Endodermal cell (in vitro differentiated cells): Measurements from ENCODE around the gene BRD1. TPM values are rescaled to one million over a fixed set of nuclear protein-coding genes. Genes with fewer than 3 reads are reported as not detected.

ENCODE experiments used
- DNase-seq: peaks from one replicate; pipeline ENCODE4 v3.0.0-alpha.2; 2017
- H3K27ac ChIP-seq: 2 replicates; pipeline ENCODE4 v1.5.1; 2013; ENCODE audit warnings: mild to moderate bottlenecking, low read depth, low read length, moderate library complexity
- H3K27me3 ChIP-seq: 2 replicates; pipeline ENCODE4 v1.6.1; 2013; ENCODE audit warnings: mild to moderate bottlenecking, low read length, moderate library complexity; ENCODE audit not compliant: insufficient read depth, control insufficient read depth, poor library complexity, severe bottlenecking
- H3K36me3 ChIP-seq: 2 replicates; pipeline ENCODE4 v1.7.0; 2013; ENCODE audit warnings: mild to moderate bottlenecking, low read length, moderate library complexity; ENCODE audit not compliant: control insufficient read depth, insufficient read depth
- H3K4me1 ChIP-seq: one replicate; pipeline ENCODE4 v1.7.0; 2013; ENCODE audit warnings: low read length; ENCODE audit not compliant: control insufficient read depth, insufficient read depth
- H3K4me3 ChIP-seq: 2 replicates; pipeline ENCODE4 v1.5.1; 2013; ENCODE audit warnings: mild to moderate bottlenecking, low read length, moderate library complexity
- H3K9ac ChIP-seq: 2 replicates; pipeline ENCODE4 v1.6.1; 2013; ENCODE audit warnings: mild to moderate bottlenecking, low read length, moderate library complexity; ENCODE audit not compliant: poor library complexity, severe bottlenecking; ENCODE audit errors: extremely low read depth
- H3K9me3 ChIP-seq: 2 replicates; pipeline ENCODE4 v1.6.1; 2013; ENCODE audit warnings: mild to moderate bottlenecking, low read length, moderate library complexity; ENCODE audit not compliant: control insufficient read depth
- H3K27ac Mint-ChIP-seq: 2 replicates; pipeline ENCODE4 v1.8.0; 2020; ENCODE audit warnings: mixed read lengths
- H3K27me3 Mint-ChIP-seq: 2 replicates; pipeline ENCODE4 v1.8.0; 2021; ENCODE audit warnings: mild to moderate bottlenecking, mixed read lengths; ENCODE audit not compliant: insufficient read depth
- H3K36me3 Mint-ChIP-seq: 2 replicates; pipeline ENCODE4 v1.8.0; 2020; ENCODE audit warnings: low read depth, mixed read lengths
- H3K4me1 Mint-ChIP-seq: 2 replicates; pipeline ENCODE4 v1.8.0; 2020; ENCODE audit warnings: mixed read lengths
- H3K4me3 Mint-ChIP-seq: 2 replicates; pipeline ENCODE4 v1.8.0; 2020; ENCODE audit warnings: mild to moderate bottlenecking, moderate library complexity, mixed read lengths
- H3K9me3 Mint-ChIP-seq: 2 replicates; pipeline ENCODE4 v1.8.0; 2020; ENCODE audit warnings: mild to moderate bottlenecking, mixed read lengths
- CTCF ChIP-seq: fragments of 200-600 bp; sonication (generic); conservative IDR thresholded peaks from 2 replicates; pipeline ENCODE4 v1.5.0; 2021; ENCODE audit warnings: antibody characterized with exemption, mild to moderate bottlenecking
- WGBS, 2 experiments: methylation state at CpG; one replicate each; pipeline versions ENCODE4 v1.1.5 to v1.1.7; 2013; ENCODE audit warnings: missing lambda C conversion rate in 2 of 2, mixed read lengths in 1 of 2; ENCODE audit not compliant: insufficient coverage in 1 of 2, insufficient read length in 1 of 2; 5-methylcytosine and 5-hydroxymethylcytosine counted together
- total RNA-seq, 2 donors: library from RNA; stranded (reverse); fragmentation: NEBNext Ultra II Directional in 1 of 2; extraction: Animal tissue kit (Norgen Biotek cat#: 25700) in 1 of 2; gene quantifications; 2 replicates in 1 of 2; 3 replicates in 1 of 2; pipeline ENCODE4 v1.2.1, GENCODE V29; 2021

The BRD1 gene
- total RNA-seq, 2 donors from 2014 or later: 49.5 to 54.9 TPM

- Histone ChIP-seq H3K27ac (no peak overlapping the region), H3K9ac (no peak overlapping the region), H3K27me3 (peaks cover 16% of the 10 kb centered on the region), H3K36me3 (no peaks in the 10 kb centered on the region), H3K4me3 (peak overlapping the region; percentile 91), H3K4me1 (peaks cover 2% of the 10 kb centered on the region), H3K9me3 (no peaks in the 10 kb centered on the region)
- peak overlapping the region; percentile 58 for H3K27ac Mint-ChIP-seq
- H3K36me3 Mint-ChIP-seq: peaks cover 2% of the 10 kb centered on the region
- peaks cover 18% of the 10 kb centered on the region for H3K4me1 Mint-ChIP-seq
- TF ChIP-seq CTCF: no peak
- no peak for DNase-seq
- no peak overlapping the region for H3K4me3 Mint-ChIP-seq
- 78 to 90% methylated on average over 5 to 18 of the region's 23 CpGs for WGBS, 2 experiments
- H3K9me3 Mint-ChIP-seq: no peaks in the 10 kb centered on the region
- H3K27me3 Mint-ChIP-seq: peaks cover 16% of the 10 kb centered on the region
Observed at GRCh38 chr22:49856343-49856742, 28.7 kb upstream of the BRD1 start.

GRCh38 chr22:49855251-49855911, 27.7 kb upstream of the BRD1 start:
- H3K4me3 Mint-ChIP-seq: peak overlapping the region; percentile 90
- peaks cover 2% of the 10 kb centered on the region for H3K4me1 ChIP-seq
- H3K36me3 ChIP-seq: no peaks in the 10 kb centered on the region
- TF ChIP-seq CTCF: no peak
- H3K27me3 ChIP-seq: peaks cover 26% of the 10 kb centered on the region
- H3K27me3 Mint-ChIP-seq: peaks cover 26% of the 10 kb centered on the region
- H3K9me3 Mint-ChIP-seq: no peaks in the 10 kb centered on the region
- no peak overlapping the region for H3K27ac ChIP-seq
- H3K4me1 Mint-ChIP-seq: peaks cover 18% of the 10 kb centered on the region
- peak overlapping the region; percentile 46 for H3K27ac Mint-ChIP-seq
- H3K36me3 Mint-ChIP-seq: no peaks in the 10 kb centered on the region
- DNase-seq: no peak
- peak overlapping the region; percentile 91 for H3K4me3 ChIP-seq
- WGBS, 2 experiments: 74 to 79% methylated on average over 2 to 9 of the region's 9 CpGs
- peak overlapping the region; percentile 71 for H3K9ac ChIP-seq
- no peaks in the 10 kb centered on the region for H3K9me3 ChIP-seq

- Mint-ChIP-seq H3K9me3 (no peaks in the 10 kb centered on the region), H3K36me3 (no peaks in the 10 kb centered on the region), H3K4me1 (peaks cover 18% of the 10 kb centered on the region), H3K4me3 (peak overlapping the region; percentile 90), H3K27me3 (peaks cover 36% of the 10 kb centered on the region), H3K27ac (peak overlapping the region; percentile 95)
- Histone ChIP-seq H3K27ac (peak overlapping the region; percentile 93), H3K4me3 (peak overlapping the region; percentile 91), H3K27me3 (peaks cover 37% of the 10 kb centered on the region), H3K9ac (peak overlapping the region; percentile 71), H3K36me3 (no peaks in the 10 kb centered on the region), H3K4me1 (peaks cover 2% of the 10 kb centered on the region), H3K9me3 (no peaks in the 10 kb centered on the region)
- TF ChIP-seq CTCF: no peak
- 1% methylated on average over 20 to 100 of the region's 101 CpGs for WGBS, 2 experiments
- DNase-seq: peak; percentile 68
Observed at GRCh38 chr22:49853981-49854831, 26.5 kb upstream of the BRD1 start.
